Loucy (cell line): ENCODE measurements around the gene MOSMO.

Experiments
- H2AFZ ChIP-seq: fragments of 200-600 bp; sonication (generic); 2 replicates; pipeline ENCODE4 v1.6.0; 2016; ENCODE audit warnings: antibody characterized with exemption, mild to moderate bottlenecking, low read length, moderate library complexity
- H3F3A ChIP-seq: fragments of 200-600 bp; 2 replicates; pipeline ENCODE4 v1.6.0; 2016; ENCODE audit warnings: antibody characterized with exemption, low read depth, mild to moderate bottlenecking
- H3K27me3 ChIP-seq: fragments of 200-600 bp; sonication (generic); 2 replicates; pipeline ENCODE4 v1.6.1; 2014; ENCODE audit warnings: low read length, mild to moderate bottlenecking; ENCODE audit not compliant: insufficient read depth, poor library complexity, severe bottlenecking
- H3K36me3 ChIP-seq: fragments of 200-600 bp; sonication (generic); 2 replicates; pipeline ENCODE4 v1.6.1; 2016; ENCODE audit warnings: low read length; ENCODE audit not compliant: insufficient read depth
- H3K4me1 ChIP-seq: fragments of 200-600 bp; sonication (generic); 2 replicates; pipeline ENCODE4 v1.5.1; 2014; ENCODE audit warnings: low read length, mild to moderate bottlenecking; ENCODE audit not compliant: insufficient read depth, poor library complexity, severe bottlenecking
- H3K4me2 ChIP-seq: fragments of 200-600 bp; sonication (generic); 2 replicates; pipeline ENCODE4 v1.6.0; 2014; ENCODE audit warnings: antibody characterized with exemption, low read length, low read depth, mild to moderate bottlenecking; ENCODE audit not compliant: poor library complexity, severe bottlenecking
- H3K4me3 ChIP-seq: fragments of 200-600 bp; sonication (generic); 2 replicates; pipeline ENCODE4 v1.5.1; 2014; ENCODE audit warnings: low read length, mild to moderate bottlenecking, mixed read lengths; ENCODE audit not compliant: poor library complexity, severe bottlenecking
- H3K79me2 ChIP-seq: fragments of 200-600 bp; sonication (generic); 2 replicates; pipeline ENCODE4 v1.6.1; 2014; ENCODE audit warnings: low read length; ENCODE audit not compliant: insufficient read depth
- H3K9ac ChIP-seq: fragments of 200-600 bp; sonication (generic); 2 replicates; pipeline ENCODE4 v1.6.0; 2014; ENCODE audit warnings: mild to moderate bottlenecking, low read depth, low read length, moderate library complexity; ENCODE audit not compliant: poor library complexity, severe bottlenecking
- H3K9me2 ChIP-seq: fragments of 200-600 bp; sonication (generic); replicated peaks from 2 replicates; pipeline ENCODE4 v1.6.1; 2016; ENCODE audit warnings: low read depth, low read length, mixed read lengths
- H3K9me3 ChIP-seq: fragments of 200-600 bp; sonication (generic); 2 replicates; pipeline ENCODE4 v1.6.1; 2014; ENCODE audit warnings: mild to moderate bottlenecking, antibody characterized with exemption, low read length, low read depth; ENCODE audit not compliant: insufficient read depth
- H4K20me1 ChIP-seq: fragments of 200-600 bp; sonication (generic); 2 replicates; pipeline ENCODE4 v1.6.0; 2014; ENCODE audit warnings: antibody characterized with exemption, low read length, mild to moderate bottlenecking; ENCODE audit not compliant: insufficient read depth, poor library complexity, severe bottlenecking
- EZH2phosphoT487 ChIP-seq: fragments of 200-600 bp; IDR thresholded peaks from 2 replicates; pipeline ENCODE4 v1.6.1; 2018; ENCODE audit warnings: antibody characterized with exemption, mild to moderate bottlenecking, moderate library complexity, borderline replicate concordance
- TF ChIP-seq, protein P1 (sequence below): fragments of 200-600 bp; sonication (generic); conservative IDR thresholded peaks from 2 replicates; pipeline ENCODE4 v1.5.1; 2014; ENCODE audit warnings: mild to moderate bottlenecking, antibody characterized with exemption, low read length

Gene MOSMO

GRCh38 chr16:22007509-22008214, at the start of gene MOSMO:
TSS of gene MOSMO (plus strand) at chr16:22008111. CDS start at chr16:22008302, 191 bp downstream.
- Histone ChIP-seq H3F3A (0 out of 2 replicates have a peak, but pooled peaks cover 3% of the 10 kb centered on the region), H3K79me2 (peaks cover 26% of the 10 kb centered on the region), H3K9me3 (no peaks in the 10 kb centered on the region), H3K4me3 (peak within 1 kb of the TSS; percentile 92), H3K4me2 (peak within 1 kb of the TSS; percentile 97), H3K27me3 (no peaks in the 10 kb centered on the region), H4K20me1 (peaks cover 19% of the 10 kb centered on the region), H3K4me1 (peaks cover 40% of the 10 kb centered on the region), H3K36me3 (no peaks in the 10 kb centered on the region), H3K9me2 (no peaks in the 10 kb centered on the region), H3K9ac (peak within 1 kb of the TSS; percentile 81), H2AFZ (peak within 1 kb of the TSS; percentile 96)
- TF ChIP-seq, protein P1, sequence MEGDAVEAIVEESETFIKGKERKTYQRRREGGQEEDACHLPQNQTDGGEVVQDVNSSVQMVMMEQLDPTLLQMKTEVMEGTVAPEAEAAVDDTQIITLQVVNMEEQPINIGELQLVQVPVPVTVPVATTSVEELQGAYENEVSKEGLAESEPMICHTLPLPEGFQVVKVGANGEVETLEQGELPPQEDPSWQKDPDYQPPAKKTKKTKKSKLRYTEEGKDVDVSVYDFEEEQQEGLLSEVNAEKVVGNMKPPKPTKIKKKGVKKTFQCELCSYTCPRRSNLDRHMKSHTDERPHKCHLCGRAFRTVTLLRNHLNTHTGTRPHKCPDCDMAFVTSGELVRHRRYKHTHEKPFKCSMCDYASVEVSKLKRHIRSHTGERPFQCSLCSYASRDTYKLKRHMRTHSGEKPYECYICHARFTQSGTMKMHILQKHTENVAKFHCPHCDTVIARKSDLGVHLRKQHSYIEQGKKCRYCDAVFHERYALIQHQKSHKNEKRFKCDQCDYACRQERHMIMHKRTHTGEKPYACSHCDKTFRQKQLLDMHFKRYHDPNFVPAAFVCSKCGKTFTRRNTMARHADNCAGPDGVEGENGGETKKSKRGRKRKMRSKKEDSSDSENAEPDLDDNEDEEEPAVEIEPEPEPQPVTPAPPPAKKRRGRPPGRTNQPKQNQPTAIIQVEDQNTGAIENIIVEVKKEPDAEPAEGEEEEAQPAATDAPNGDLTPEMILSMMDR = no peak
- TF ChIP-seq EZH2phosphoT487 = no peak

- Histone ChIP-seq H3K4me1 (peaks cover 24% of the 10 kb centered on the region), H3K4me2 (no peak overlapping the region), H3K27me3 (no peaks in the 10 kb centered on the region), H3K4me3 (no peak overlapping the region), H3K36me3 (peaks cover 55% of the 10 kb centered on the region; the same call in 1 of the 2 replicates), H3F3A (no peaks in the 10 kb centered on the region), H3K9ac (no peak overlapping the region), H3K9me3 (no peaks in the 10 kb centered on the region), H3K9me2 (no peaks in the 10 kb centered on the region), H3K79me2 (peaks cover 35% of the 10 kb centered on the region), H4K20me1 (peaks cover 26% of the 10 kb centered on the region), H2AFZ (no peak overlapping the region)
- TF ChIP-seq EZH2phosphoT487 = no peak
- TF ChIP-seq, protein P1 = no peak
Measured at GRCh38 chr16:21959050-21959449, 48.9 kb upstream of the MOSMO start.

DNA sequence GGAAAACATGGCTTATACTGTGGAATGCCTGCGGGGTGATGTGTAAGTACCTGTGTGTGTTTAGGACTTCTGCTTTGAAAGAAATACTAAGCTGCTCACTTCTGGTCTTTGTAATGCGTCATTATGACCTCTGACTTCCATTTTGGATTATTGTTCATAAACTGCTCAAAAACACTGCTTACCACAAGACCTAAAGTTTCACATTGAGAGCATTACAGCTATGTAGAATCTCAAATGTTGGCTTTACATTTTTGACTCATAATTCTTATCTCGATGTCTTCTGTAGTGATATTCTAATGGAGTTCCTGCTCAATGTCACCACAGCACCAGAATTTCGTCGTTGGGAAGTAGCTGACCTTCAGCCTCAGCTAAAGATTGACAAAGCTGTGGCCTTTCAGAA, 45.4 kb upstream of the MOSMO start:
- Histone ChIP-seq H3K4me3 (no peak overlapping the region), H3K4me1 (peaks cover 6% of the 10 kb centered on the region), H3K36me3 (peaks cover 82% of the 10 kb centered on the region), H3K27me3 (no peaks in the 10 kb centered on the region), H2AFZ (no peak overlapping the region), H4K20me1 (peaks cover 4% of the 10 kb centered on the region), H3K9ac (no peak overlapping the region), H3K4me2 (no peak overlapping the region), H3K9me3 (no peaks in the 10 kb centered on the region), H3F3A (no peaks in the 10 kb centered on the region), H3K9me2 (no peaks in the 10 kb centered on the region), H3K79me2 (peaks cover 1% of the 10 kb centered on the region; the same call in 1 of the 2 replicates)
- TF ChIP-seq EZH2phosphoT487 = no peak
- TF ChIP-seq, protein P1 = no peak
